Bronchial epithelial cell (primary cell): ENCODE data around the gene SMYD3. TPM values are rescaled to one million over a fixed set of nuclear protein-coding genes. Genes with fewer than 3 reads are reported as not detected.
"Not testable (repeated sequence)": the region's sequence is repeated elsewhere in the genome, so short reads cannot be mapped to it uniquely, and the experiment has no call there.

Experiments used
- DNase-seq: peaks from one replicate; pipeline ENCODE4 v3.0.0-alpha.2; 2010; ENCODE audit warnings: low read depth
- FAIRE-seq: peaks from 2 replicates; lab custom pipeline; 2011; peaks lifted over from hg19 to GRCh38; lab: Jason Lieb, UNC
- H3K27me3 ChIP-seq: 2 replicates; pipeline ENCODE4 v1.5.1; 2011; ENCODE audit warnings: low read length; ENCODE audit not compliant: control insufficient read depth, insufficient read depth
- H3K36me3 ChIP-seq: 2 replicates; pipeline ENCODE4 v1.5.1; 2011; ENCODE audit warnings: low read length; ENCODE audit not compliant: control insufficient read depth, insufficient read depth
- H3K4me3 ChIP-seq: 2 replicates; pipeline ENCODE4 v1.5.1; 2011; ENCODE audit warnings: mild to moderate bottlenecking, low read depth, low read length, control low read depth
- CTCF ChIP-seq: IDR thresholded peaks from 2 replicates; pipeline ENCODE4 v1.5.1; 2011; ENCODE audit warnings: mild to moderate bottlenecking, moderate library complexity, low read length, control low read depth, inconsistent platforms; ENCODE audit not compliant: insufficient read depth, severe bottlenecking
- total RNA-seq: library from RNA; depleted of rRNA; stranded (reverse); fragments of >200 nt; gene quantifications from 2 replicates; pipeline ENCODE4 v1.2.1, GENCODE V29; 2014

Gene SMYD3
- total RNA-seq, 1 donor from 2014 or later, result 17.4 TPM

- DNase-seq, result no peak
- Histone ChIP-seq H3K27me3 (no peaks in the 10 kb centered on the region), H3K36me3 (no peaks in the 10 kb centered on the region), H3K4me3 (no peak overlapping the region)
- FAIRE-seq, result no peak
- TF ChIP-seq CTCF, result no peak
These were observed 550.9 kb downstream of the SMYD3 start for GRCh38 chr1:245956225-245956624.

- FAIRE-seq (no peak), DNase-seq (no peak)
- Histone ChIP-seq H3K4me3 (no peak overlapping the region), H3K27me3 (no peaks in the 10 kb centered on the region), H3K36me3 (no peaks in the 10 kb centered on the region)
- no peak for TF ChIP-seq CTCF
These were observed 553.0 kb downstream of the SMYD3 start for GRCh38 chr1:245953876-245954660.

GRCh38 chr1:245952383-245953026, 554.6 kb downstream of the SMYD3 start:
- DNase-seq, result no peak
- Histone ChIP-seq H3K27me3 (no peaks in the 10 kb centered on the region), H3K4me3 (no peak overlapping the region), H3K36me3 (no peaks in the 10 kb centered on the region)
- no peak for TF ChIP-seq CTCF
- no peak for FAIRE-seq

GRCh38 chr1:245948786-245949185, 558.3 kb downstream of the SMYD3 start:
- Histone ChIP-seq H3K36me3 (no peaks in the 10 kb centered on the region), H3K4me3 (no peak overlapping the region), H3K27me3 (no peaks in the 10 kb centered on the region)
- no peak for DNase-seq
- no peak for FAIRE-seq
- TF ChIP-seq CTCF, result no peak

- no peak for FAIRE-seq
- no peak for TF ChIP-seq CTCF
- DNase-seq, result no peak
- Histone ChIP-seq H3K36me3 (no peaks in the 10 kb centered on the region), H3K4me3 (no peak overlapping the region), H3K27me3 (no peaks in the 10 kb centered on the region)
These were observed 560.2 kb downstream of the SMYD3 start for GRCh38 chr1:245946905-245947304.

- DNase-seq, H3K27me3 ChIP-seq, FAIRE-seq, H3K36me3 ChIP-seq, H3K4me3 ChIP-seq: not testable (repeated sequence)
These were observed 561.9 kb downstream of the SMYD3 start for GRCh38 chr1:245945136-245945535.
